Osteoblast (primary cell): Measurements from ENCODE around the gene ANKS6. TPM values are rescaled to one million over a fixed set of nuclear protein-coding genes. Genes with fewer than 3 reads are reported as not detected.

Experiments
- DNase-seq: peaks from one replicate; pipeline ENCODE4 v3.0.0; 2011; ENCODE audit warnings: low spot score, mixed read lengths; ENCODE audit not compliant: insufficient read length; ENCODE audit errors: missing footprints
- H2AFZ ChIP-seq: 2 replicates; pipeline ENCODE4 v1.6.0; 2011; ENCODE audit warnings: mild to moderate bottlenecking, low read length
- H3K27ac ChIP-seq: 2 replicates; pipeline ENCODE4 v1.5.1; 2011; ENCODE audit warnings: mild to moderate bottlenecking, low read depth, low read length, moderate library complexity
- H3K27me3 ChIP-seq: 2 replicates; pipeline ENCODE4 v1.6.0; 2012; ENCODE audit warnings: mild to moderate bottlenecking, control low read depth, inconsistent platforms, low read length, moderate library complexity; ENCODE audit not compliant: insufficient read depth
- H3K36me3 ChIP-seq: 2 replicates; pipeline ENCODE4 v1.5.1; 2011; ENCODE audit warnings: mild to moderate bottlenecking, low read length, control low read depth, moderate library complexity; ENCODE audit not compliant: insufficient read depth
- H3K4me1 ChIP-seq: 2 replicates; pipeline ENCODE4 v1.5.1; 2011; ENCODE audit warnings: mild to moderate bottlenecking, low read length, control low read depth, moderate library complexity; ENCODE audit not compliant: insufficient read depth
- H3K4me2 ChIP-seq: 2 replicates; pipeline ENCODE4 v1.6.0; 2011; ENCODE audit warnings: mild to moderate bottlenecking, low read length; ENCODE audit not compliant: insufficient read depth
- H3K4me3 ChIP-seq: fragments of 200-600 bp; sonication (generic); 3 replicates; pipeline ENCODE4 v1.5.1; 2012; ENCODE audit warnings: mild to moderate bottlenecking, low read length, inconsistent platforms; ENCODE audit not compliant: insufficient read depth
- H3K79me2 ChIP-seq: 2 replicates; pipeline ENCODE4 v1.6.0; 2012; ENCODE audit warnings: mild to moderate bottlenecking, low read length, control low read depth, inconsistent platforms; ENCODE audit not compliant: insufficient read depth
- H3K9me3 ChIP-seq: 2 replicates; pipeline ENCODE4 v1.5.1; 2011; ENCODE audit warnings: low read depth, low read length, control low read depth
- H4K20me1 ChIP-seq: 2 replicates; pipeline ENCODE4 v1.6.0; 2012; ENCODE audit warnings: mild to moderate bottlenecking, low read length, control low read depth; ENCODE audit not compliant: insufficient read depth
- total RNA-seq: library from RNA; depleted of rRNA; stranded (reverse); fragments of >200 nt; gene quantifications from 2 replicates; pipeline ENCODE4 v1.2.3, GENCODE V29; 2012
- TF ChIP-seq, protein P1 (sequence below): IDR thresholded peaks from 2 replicates; pipeline ENCODE4 v1.5.1; 2011; ENCODE audit warnings: mild to moderate bottlenecking, low read depth, low read length, moderate library complexity; ENCODE audit errors: extremely low read depth

Gene ANKS6
- total RNA-seq, 1 donor = 21.7 TPM

DNA sequence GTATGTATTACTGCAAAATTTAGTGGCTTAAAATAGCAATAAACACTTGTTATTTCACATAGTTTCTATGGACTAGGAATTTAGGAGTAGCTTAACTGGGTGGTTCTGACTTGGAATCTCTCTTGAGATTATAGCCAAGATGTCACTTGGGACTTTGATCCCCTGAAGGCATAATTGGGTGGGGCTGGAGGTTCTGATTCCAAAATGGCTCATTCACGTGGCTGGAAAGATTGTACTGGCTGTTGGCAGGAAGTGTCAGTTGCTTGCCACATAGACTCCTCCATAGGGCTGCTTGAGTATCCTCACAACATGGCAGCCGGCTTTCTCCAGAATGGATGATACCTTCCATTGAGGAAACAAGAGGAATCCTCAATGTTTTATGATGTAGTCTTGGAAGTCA lies 22.4 kb upstream of the ANKS6 start:
- H3K27ac ChIP-seq = no peak overlapping the region
- no peaks in the 10 kb centered on the region for H3K4me1 ChIP-seq
- no peaks in the 10 kb centered on the region for H4K20me1 ChIP-seq
- no peaks in the 10 kb centered on the region for H3K36me3 ChIP-seq
- no peaks in the 10 kb centered on the region for H3K79me2 ChIP-seq
- no peak overlapping the region for H2AFZ ChIP-seq
- DNase-seq = no peak
- no peaks in the 10 kb centered on the region for H3K9me3 ChIP-seq
- no peak overlapping the region for H3K4me2 ChIP-seq
- H3K4me3 ChIP-seq = no peak overlapping the region
- no peaks in the 10 kb centered on the region for H3K27me3 ChIP-seq
- TF ChIP-seq, protein P1, sequence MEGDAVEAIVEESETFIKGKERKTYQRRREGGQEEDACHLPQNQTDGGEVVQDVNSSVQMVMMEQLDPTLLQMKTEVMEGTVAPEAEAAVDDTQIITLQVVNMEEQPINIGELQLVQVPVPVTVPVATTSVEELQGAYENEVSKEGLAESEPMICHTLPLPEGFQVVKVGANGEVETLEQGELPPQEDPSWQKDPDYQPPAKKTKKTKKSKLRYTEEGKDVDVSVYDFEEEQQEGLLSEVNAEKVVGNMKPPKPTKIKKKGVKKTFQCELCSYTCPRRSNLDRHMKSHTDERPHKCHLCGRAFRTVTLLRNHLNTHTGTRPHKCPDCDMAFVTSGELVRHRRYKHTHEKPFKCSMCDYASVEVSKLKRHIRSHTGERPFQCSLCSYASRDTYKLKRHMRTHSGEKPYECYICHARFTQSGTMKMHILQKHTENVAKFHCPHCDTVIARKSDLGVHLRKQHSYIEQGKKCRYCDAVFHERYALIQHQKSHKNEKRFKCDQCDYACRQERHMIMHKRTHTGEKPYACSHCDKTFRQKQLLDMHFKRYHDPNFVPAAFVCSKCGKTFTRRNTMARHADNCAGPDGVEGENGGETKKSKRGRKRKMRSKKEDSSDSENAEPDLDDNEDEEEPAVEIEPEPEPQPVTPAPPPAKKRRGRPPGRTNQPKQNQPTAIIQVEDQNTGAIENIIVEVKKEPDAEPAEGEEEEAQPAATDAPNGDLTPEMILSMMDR = no peak

DNA sequence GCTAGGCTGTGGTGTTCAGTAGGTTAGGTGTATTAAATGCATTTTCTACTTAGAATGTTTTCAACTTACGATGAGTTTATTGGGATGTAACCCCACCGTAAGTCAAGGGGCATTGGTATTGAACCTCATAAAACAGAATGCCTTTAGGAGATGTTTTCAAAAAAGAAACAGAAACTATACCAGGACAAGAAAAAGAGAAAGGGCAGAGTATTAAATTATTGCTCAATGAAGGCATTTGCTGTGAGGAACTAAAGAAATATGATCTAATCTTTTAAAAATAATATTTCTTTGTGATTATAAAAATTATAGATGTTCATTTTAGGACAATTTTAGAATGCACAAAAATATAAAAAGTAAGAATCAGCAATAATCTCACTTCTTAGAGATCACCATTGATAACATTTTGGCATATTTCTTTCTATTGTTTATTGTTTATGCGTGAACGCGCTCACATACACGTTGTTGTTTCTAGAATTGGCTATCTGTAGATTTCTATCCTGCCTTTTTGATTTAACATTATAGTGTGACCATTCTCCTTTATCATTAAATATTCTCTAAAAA lies 19.1 kb upstream of the ANKS6 start:
- TF ChIP-seq, protein P1 = no peak
- Histone ChIP-seq H3K9me3 (no peaks in the 10 kb centered on the region), H3K36me3 (no peaks in the 10 kb centered on the region), H3K4me2 (no peak overlapping the region), H3K27ac (no peak overlapping the region), H3K27me3 (no peaks in the 10 kb centered on the region), H4K20me1 (no peaks in the 10 kb centered on the region), H2AFZ (no peak overlapping the region), H3K79me2 (no peaks in the 10 kb centered on the region), H3K4me1 (peaks cover 10% of the 10 kb centered on the region), H3K4me3 (no peak overlapping the region)
- DNase-seq = no peak

DNA sequence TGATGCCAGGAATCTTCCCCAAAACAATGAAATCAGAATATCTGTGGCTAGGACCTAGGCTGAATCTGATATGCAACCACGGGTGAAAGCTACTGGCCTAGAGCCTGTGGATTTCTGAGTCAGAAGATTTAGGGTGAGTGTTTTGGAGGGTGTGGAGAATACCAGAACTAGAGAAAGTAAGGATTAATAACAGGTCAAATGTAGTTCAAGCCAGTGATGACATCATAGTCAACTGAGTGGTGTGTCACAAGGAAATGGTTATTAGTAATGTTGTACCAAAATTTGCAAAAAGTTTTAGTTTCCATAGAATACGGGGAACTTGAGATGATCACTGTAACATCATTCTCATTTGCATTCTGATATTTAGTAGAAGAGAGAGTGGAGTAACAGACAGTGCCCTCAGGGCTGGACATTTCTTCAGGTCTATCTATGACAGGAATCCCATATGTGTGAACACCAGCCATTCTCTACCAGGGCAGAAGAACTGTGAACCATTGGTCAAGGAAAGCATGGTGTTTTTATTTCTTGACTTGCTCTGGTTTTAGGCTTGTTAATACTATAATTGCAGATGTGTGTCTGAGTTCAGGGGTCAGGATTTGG lies 14.8 kb upstream of the ANKS6 start:
- Histone ChIP-seq H2AFZ (peak overlapping the region; percentile 20), H3K4me2 (peak overlapping the region; percentile 14), H3K27ac (peak overlapping the region; percentile 19), H3K79me2 (no peaks in the 10 kb centered on the region), H3K4me3 (no peak overlapping the region), H3K9me3 (no peaks in the 10 kb centered on the region), H3K36me3 (no peaks in the 10 kb centered on the region), H3K27me3 (peaks cover 7% of the 10 kb centered on the region), H4K20me1 (no peaks in the 10 kb centered on the region), H3K4me1 (peaks cover 19% of the 10 kb centered on the region)
- TF ChIP-seq, protein P1 = no peak
- peak; percentile 96 for DNase-seq

DNA sequence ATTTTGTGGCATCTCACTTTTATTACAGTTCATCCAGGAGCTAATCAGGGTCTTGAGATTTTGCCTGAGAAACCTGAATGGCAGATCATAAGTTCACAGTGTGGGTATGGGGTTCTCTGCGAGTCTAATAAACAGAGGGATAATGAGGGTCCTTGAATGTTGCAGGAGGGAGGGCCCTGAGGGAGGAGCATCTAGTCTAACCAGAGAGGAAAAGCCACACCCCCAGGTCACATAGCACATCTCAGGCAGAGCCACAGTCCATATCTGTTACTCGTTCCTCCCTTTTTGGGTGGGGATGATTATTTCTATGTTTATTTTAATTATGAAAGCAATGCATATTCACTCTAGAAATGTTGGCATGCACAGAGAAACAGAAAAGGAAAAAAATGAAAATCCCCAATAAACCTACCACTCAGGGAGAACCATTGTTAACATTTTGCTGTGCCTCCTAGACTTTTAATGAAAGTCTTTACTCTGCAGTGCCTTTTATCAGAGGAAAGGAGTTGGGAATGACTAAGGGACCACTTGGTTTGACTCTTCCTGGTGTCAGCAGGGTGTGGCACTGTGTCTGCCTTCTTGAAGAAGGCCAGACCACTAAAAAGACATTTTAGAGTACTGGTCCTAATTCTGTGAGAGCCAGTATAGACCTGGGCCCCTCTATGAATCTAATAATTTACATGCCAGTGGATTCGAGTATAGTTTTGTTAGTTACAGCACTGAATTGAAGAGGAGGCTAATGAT lies 13.9 kb upstream of the ANKS6 start:
- Histone ChIP-seq H3K4me3 (no peak overlapping the region), H2AFZ (no peak overlapping the region), H3K27me3 (peaks cover 16% of the 10 kb centered on the region), H3K9me3 (no peaks in the 10 kb centered on the region), H3K79me2 (no peaks in the 10 kb centered on the region), H3K27ac (no peak overlapping the region), H3K4me1 (peaks cover 19% of the 10 kb centered on the region), H3K36me3 (no peaks in the 10 kb centered on the region), H4K20me1 (no peaks in the 10 kb centered on the region), H3K4me2 (no peak overlapping the region)
- no peak for DNase-seq
- TF ChIP-seq, protein P1 = no peak
